ENCODE measurements around the gene MXD1. TPM values are rescaled to one million over a fixed set of nuclear protein-coding genes. Genes with fewer than 3 reads are reported as not detected.

MXD1 gene
- total RNA-seq, 2 donors from 2014 or later = 0.73 to 5.5 TPM

GRCh38 chr2:69936906-69937305 is 22.0 kb downstream of the MXD1 start:
- no peak for DNase-seq
- H3K9me3 Mint-ChIP-seq = no peaks in the 10 kb centered on the region
- no peak overlapping the region for H3K27ac ChIP-seq (ENCODE audit: low read depth, low read length)
- no peaks in the 10 kb centered on the region for H3K27me3 ChIP-seq (ENCODE audit: control insufficient read depth, insufficient read depth, low read length, poor library complexity, severe bottlenecking)
- peaks cover 29% of the 10 kb centered on the region for H3K36me3 Mint-ChIP-seq (ENCODE audit: low read depth)
- H3K27me3 Mint-ChIP-seq (ENCODE audit: insufficient read depth) = no peaks in the 10 kb centered on the region
- peaks cover 5% of the 10 kb centered on the region for H3K36me3 ChIP-seq (ENCODE audit: control insufficient read depth, insufficient read depth, low read length)
- H3K4me1 ChIP-seq (ENCODE audit: control insufficient read depth, insufficient read depth, low read length) = no peaks in the 10 kb centered on the region
- no peak overlapping the region for H3K9ac ChIP-seq (ENCODE audit: extremely low read depth, low read length, poor library complexity, severe bottlenecking)
- TF ChIP-seq CTCF (conservative IDR thresholded peaks at IDR 0.05) = no peak
- peaks cover 18% of the 10 kb centered on the region for H3K4me1 Mint-ChIP-seq
- no peak overlapping the region for H3K4me3 ChIP-seq (ENCODE audit: low read length)
- no peaks in the 10 kb centered on the region for H3K9me3 ChIP-seq (ENCODE audit: control insufficient read depth, low read length)
- no peak overlapping the region for H3K4me3 Mint-ChIP-seq
- no peak overlapping the region for H3K27ac Mint-ChIP-seq
- 81% methylated on average over 6 to 11 of the region's 11 CpGs for whole genome bisulfite sequencing, 2 experiments (ENCODE audit: insufficient coverage in 1 of 2, insufficient read length in 1 of 2)

GRCh38 chr2:69937968-69938367 is 23.1 kb downstream of the MXD1 start:
- Histone ChIP-seq H3K36me3 (ENCODE audit: control insufficient read depth, insufficient read depth, low read length) (peaks cover 5% of the 10 kb centered on the region), H3K9ac (ENCODE audit: extremely low read depth, low read length, poor library complexity, severe bottlenecking) (no peak overlapping the region), H3K4me1 (ENCODE audit: control insufficient read depth, insufficient read depth, low read length) (no peaks in the 10 kb centered on the region), H3K27ac (ENCODE audit: low read depth, low read length) (no peak overlapping the region), H3K9me3 (ENCODE audit: control insufficient read depth, low read length) (no peaks in the 10 kb centered on the region), H3K27me3 (ENCODE audit: control insufficient read depth, insufficient read depth, low read length, poor library complexity, severe bottlenecking) (no peaks in the 10 kb centered on the region), H3K4me3 (ENCODE audit: low read length) (no peak overlapping the region)
- H3K9me3 Mint-ChIP-seq = no peaks in the 10 kb centered on the region
- peaks cover 29% of the 10 kb centered on the region for H3K36me3 Mint-ChIP-seq (ENCODE audit: low read depth)
- TF ChIP-seq CTCF (conservative IDR thresholded peaks at IDR 0.05) = no peak
- no peak for DNase-seq
- 96% methylated on average over 13 to 14 of the region's 14 CpGs for WGBS, 2 experiments (ENCODE audit: insufficient coverage in 1 of 2, insufficient read length in 1 of 2)
- H3K4me3 Mint-ChIP-seq = no peak overlapping the region
- peak overlapping the region; percentile 33 for H3K27ac Mint-ChIP-seq
- H3K4me1 Mint-ChIP-seq = peaks cover 16% of the 10 kb centered on the region
- H3K27me3 Mint-ChIP-seq (ENCODE audit: insufficient read depth) = no peaks in the 10 kb centered on the region

- Mint-ChIP-seq H3K4me3 (no peak overlapping the region), H3K36me3 (ENCODE audit: low read depth) (peaks cover 29% of the 10 kb centered on the region), H3K27me3 (ENCODE audit: insufficient read depth) (no peaks in the 10 kb centered on the region), H3K4me1 (peaks cover 3% of the 10 kb centered on the region), H3K27ac (peak overlapping the region; percentile 64), H3K9me3 (no peaks in the 10 kb centered on the region)
- WGBS, 2 experiments (ENCODE audit: insufficient coverage in 1 of 2, insufficient read length in 1 of 2) = 85 to 90% methylated on average over 14 of the region's 14 CpGs
- Histone ChIP-seq H3K27me3 (ENCODE audit: control insufficient read depth, insufficient read depth, low read length, poor library complexity, severe bottlenecking) (no peaks in the 10 kb centered on the region), H3K9ac (ENCODE audit: extremely low read depth, low read length, poor library complexity, severe bottlenecking) (no peak overlapping the region), H3K27ac (ENCODE audit: low read depth, low read length) (no peak overlapping the region), H3K4me3 (ENCODE audit: low read length) (no peak overlapping the region), H3K9me3 (ENCODE audit: control insufficient read depth, low read length) (no peaks in the 10 kb centered on the region), H3K4me1 (ENCODE audit: control insufficient read depth, insufficient read depth, low read length) (no peaks in the 10 kb centered on the region), H3K36me3 (ENCODE audit: control insufficient read depth, insufficient read depth, low read length) (peaks cover 5% of the 10 kb centered on the region)
- DNase-seq = no peak
- no peak for TF ChIP-seq CTCF (conservative IDR thresholded peaks at IDR 0.05)
Observed at GRCh38 chr2:69939722-69940121, 24.8 kb downstream of the MXD1 start.
